Measurements from ENCODE around the gene CASP2.
"Not testable (repeated sequence)": the region's sequence is repeated elsewhere in the genome, so short reads cannot be mapped to it uniquely, and the experiment has no call there.

The CASP2 gene

DNA sequence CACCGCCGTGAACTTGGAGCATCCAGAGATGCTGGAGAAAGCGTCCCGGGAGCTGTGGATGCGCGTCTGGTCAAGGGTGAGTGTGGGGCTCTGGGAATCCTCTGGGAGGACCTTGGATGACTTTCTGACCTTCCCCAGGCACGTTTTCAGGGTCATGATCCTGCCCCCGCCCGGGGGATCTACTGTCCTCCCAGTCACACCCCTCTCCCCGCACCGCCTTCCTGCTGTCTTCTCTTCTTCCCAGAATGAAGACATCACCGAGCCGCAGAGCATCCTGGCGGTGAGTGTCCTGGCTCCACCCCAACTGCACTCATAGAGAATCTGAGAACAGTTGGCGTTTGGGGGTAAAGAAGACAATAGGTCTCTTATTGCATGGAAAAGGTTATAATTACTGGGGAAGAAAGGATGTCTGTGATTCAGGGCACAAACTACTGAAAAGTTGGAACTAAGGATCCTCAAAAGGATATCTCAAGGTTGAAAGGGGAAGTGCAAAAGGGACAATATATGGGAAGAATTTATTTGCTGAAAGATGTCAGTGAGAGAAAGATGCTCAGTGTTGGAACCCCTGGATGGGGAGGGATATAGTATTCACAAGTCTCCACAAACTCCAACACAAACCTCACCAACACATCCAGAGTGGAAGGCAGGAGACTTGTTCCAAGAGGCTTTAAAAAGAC, 23.0 kb upstream of the CASP2 start:
- DNase-seq = no peak

DNA sequence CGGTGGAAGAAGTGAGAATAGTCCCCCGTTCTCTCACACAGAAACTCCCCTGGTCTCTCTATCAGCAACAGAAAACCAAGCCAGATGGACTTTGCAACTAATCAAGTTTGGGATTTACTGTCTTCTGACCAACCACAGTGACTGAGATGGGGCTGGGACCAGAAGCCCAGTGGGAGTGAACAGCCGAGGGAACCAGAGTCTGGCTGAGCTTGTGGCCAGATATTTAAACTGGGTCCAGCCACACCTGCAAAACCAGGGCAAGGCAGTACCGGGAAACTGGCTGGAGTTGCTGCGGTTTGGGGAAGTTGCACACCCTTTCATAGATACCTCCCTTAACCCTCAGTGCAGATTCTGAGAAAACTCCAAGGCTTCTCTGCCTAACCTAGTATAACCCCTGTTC, 18.9 kb upstream of the CASP2 start:
- no peak for DNase-seq

DNA sequence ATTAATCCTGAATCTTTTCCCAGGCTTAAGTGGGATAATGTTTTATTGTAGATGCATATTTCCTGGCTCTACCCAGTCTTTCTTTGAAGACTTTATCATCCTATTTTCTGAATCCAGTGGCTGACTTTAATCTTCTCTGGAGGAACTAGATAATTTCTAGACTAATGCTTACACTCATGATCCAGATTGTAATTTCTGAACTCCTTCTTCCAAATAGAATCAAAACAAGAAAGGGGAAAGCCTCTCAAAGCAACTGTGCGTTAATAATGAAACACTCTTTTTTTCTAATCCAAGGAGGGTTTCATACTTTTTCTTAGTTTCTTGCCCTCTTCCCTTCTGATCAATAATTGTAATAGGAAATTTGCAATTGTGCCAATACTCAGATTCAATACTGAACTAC, 16.9 kb upstream of the CASP2 start:
- DNase-seq = no peak

DNA sequence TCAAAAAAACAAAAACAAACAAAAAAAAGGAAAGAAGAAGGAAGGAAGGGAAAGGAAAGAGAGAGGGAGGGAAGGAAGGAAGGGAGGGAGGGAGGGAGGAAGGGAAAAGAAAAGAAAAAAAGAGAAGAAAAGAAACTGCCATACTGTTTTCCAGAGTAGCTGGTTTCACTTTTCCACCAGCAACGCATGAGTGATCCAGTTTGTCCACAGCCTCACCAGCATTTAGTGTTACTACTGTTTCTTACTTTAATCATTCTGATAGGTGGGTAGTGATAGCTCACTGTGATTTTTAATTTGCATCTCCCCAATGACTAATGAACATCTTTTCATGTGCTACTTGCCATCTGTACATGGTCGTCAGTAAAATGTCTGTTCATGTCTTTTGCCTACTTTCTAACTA, 15.3 kb upstream of the CASP2 start:
- no peak for DNase-seq

DNA sequence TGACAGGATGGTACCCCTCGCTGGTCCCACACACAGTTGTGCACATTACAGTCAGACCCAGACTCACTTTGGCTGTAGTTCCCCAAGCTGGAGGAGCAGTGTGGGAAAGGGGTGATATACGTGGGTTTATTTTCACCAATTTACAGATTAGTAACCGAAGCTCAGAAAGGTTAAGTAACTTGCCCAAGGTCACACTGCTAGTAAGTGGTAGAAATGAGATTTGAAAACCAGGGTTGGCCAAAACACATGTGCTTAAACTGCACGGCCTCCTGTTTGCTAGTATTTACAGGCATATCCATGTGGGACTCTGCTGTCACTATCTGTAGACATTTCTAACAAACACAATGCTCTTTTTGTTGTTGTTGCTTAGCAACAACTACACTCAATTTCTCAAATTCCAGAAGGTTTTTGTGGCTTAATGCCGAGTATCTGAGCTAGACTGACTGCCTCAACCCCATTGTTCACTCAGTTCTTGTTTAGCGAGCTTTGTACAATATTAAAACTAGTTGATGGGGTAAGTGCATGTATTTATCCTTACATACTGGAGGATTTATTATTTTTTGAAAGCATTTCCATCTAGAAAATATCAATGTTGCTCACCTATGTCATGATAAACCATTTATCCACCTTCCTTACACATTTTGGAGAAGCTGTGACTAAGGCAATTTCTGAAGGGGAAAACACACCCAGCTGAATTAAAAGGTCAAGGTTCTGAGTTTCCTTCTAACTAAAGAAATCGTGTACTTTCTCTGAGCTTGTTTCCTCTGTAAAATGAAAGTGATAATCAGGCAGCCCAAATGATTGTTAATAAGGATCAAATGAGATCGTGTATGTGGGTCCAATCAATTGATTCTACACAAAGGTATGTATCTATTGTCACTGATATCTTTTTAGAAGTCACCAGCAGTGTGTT, 8.7 kb upstream of the CASP2 start:
- DNase-seq = no peak

DNA sequence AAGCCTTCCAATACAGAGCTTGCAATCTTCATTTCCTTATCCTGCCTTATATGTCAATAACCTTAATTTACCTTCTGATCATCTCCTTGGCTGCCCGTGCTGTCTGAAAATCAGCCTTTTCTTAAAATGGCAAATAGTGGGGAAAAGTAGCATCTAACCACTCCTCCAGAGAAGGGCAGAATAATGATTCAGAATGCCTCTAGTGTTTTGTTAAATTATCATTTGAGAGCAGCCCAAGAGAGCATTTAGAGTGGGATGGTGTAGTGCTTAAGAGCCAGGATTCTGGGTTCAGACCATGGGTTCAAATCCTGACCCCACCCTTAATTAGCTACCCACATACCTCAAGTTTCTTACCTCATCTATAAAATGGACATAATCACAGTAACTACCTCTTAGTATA, 8.0 kb upstream of the CASP2 start:
- no peak for DNase-seq

DNA sequence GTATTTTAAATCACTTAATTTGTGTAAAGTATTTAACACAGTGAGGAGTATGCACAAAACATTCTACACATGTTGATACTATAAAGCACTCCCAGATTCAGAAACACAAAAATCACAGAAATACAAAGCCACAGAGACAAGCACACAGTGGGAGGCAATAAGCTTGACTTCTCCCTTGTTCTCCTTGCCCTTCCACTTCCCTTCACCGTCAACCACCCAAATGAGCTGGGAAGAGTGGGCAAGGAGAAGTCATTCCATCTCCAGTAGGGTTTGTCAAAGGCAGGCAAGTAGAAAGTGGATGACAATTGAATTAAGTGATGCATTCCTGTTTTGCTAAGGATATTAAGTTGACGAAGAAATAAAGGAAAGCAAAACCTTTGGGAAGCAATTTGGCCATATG, 7.6 kb upstream of the CASP2 start:
- DNase-seq = no peak

DNA sequence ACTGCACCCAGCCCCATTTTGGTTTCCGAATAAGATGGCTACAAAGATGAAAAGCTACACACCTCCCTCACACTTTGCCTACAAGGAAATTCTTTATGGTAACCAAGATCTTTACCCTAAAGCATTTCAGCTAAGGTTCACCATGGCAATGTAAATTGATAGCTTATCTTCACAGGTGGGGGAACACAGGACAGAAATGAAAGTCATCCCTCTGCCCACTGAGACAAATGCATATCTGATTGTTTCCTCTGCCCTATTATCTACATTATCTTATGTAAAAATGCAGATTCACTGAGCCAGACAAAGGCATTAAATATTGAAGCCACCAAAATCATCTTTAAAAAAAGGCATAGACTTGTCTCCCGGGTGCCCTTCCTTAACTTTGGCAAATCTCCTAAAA, 6.6 kb upstream of the CASP2 start:
- no peak for DNase-seq

DNA sequence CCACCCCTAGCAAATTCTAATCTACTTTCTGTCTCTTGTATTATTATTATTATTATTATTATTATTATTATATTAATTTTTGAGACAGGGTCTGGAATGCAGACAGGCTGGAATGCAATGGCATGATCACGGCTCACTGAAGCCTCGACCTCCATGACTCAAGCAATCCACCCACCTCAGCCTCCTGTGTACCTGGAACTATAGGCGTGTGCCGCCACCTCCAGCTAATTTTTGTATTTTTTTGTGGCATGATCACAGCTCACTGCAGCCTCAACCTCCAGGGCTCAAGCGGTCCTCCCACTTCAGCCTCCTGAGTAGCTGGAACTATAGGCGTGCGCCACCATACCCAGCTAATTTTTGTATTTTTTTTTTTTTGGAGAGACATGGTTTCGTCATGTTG, 6.0 kb upstream of the CASP2 start:
- no peak for DNase-seq

DNA sequence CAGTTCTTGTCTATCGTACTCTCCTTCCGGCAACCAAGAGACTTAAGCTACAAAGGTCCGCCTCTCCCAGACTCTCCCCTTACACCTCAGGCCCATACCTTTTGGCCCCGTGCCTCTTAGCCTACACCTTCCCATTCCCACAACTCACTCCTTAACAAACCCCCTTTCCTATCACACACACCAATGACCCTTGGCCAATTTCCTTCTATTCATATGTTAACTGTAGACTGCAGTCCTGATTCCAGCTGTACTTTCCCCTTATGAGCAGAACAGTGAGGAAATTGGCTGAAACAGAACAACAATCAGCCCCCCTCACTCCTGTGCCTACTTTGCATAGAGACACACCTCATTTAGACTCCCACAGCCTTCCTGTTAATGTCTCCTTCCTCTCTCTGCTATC, 4.8 kb upstream of the CASP2 start:
- DNase-seq = no peak

DNA sequence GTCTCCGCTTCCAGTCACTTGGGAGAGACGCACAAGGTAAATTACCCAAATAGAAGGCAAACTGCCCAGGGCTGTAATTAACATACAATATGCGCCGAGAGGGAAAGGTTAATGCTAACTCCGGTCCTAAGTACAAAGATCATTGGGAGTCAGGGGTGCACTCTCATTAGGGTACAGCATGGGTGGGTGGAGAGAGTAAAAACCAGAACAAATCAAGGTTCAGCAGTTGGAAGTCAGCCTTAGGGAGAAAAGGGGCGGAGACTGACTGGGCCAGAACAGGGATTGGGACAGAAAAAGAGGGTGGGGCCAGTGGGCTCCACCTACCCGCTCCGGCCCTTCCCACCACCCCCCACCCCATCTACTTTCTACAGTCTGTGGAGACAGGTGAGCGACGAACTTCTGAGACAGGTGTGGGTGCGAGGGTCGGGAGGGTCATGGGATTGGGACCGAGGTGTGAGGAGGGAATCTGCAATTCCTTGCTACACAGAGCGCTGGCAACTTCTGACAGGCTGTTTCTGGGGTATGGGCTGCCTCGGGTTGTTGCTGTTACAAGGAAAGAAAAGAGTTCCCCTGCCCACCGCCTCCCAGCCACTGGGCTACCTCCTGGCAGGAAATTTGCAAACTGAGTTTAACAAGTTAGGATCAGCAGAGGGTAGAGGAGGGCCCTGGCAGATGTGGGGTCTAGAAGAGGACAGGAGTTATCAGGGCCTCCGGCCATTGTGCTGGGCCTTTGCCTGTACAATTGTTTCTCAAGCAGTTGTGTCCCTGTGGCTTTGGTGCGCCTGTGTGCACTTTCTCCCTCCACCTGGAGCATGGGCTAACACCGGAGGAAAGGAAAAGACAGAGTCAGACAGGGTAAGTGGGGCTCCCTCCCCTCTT, 3.3 kb upstream of the CASP2 start, which contains the start of gene TMEM139:
Gene TMEM139 (plus strand): TSS at position 368 of the 879 bp plus-strand sequence. CDS start 1,000 bp downstream, outside the sequence.
- DNase-seq = no peak

DNA sequence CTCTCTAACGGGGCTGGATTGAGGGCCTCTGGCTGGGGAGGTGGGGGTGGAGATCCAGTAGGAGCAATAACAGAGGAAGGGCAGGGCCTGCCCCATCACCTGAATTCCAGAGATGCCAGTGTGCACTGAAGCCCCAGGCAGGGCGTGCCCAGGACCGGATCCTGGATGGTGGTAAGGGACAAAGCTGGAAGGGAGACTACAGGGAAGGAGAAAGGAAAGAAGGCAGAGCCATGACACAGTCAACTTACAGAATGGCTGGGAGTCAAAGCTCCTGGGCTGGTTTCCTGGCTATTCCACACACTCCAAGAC, 2.7 kb upstream of the CASP2 start:
- DNase-seq = no peak

DNA sequence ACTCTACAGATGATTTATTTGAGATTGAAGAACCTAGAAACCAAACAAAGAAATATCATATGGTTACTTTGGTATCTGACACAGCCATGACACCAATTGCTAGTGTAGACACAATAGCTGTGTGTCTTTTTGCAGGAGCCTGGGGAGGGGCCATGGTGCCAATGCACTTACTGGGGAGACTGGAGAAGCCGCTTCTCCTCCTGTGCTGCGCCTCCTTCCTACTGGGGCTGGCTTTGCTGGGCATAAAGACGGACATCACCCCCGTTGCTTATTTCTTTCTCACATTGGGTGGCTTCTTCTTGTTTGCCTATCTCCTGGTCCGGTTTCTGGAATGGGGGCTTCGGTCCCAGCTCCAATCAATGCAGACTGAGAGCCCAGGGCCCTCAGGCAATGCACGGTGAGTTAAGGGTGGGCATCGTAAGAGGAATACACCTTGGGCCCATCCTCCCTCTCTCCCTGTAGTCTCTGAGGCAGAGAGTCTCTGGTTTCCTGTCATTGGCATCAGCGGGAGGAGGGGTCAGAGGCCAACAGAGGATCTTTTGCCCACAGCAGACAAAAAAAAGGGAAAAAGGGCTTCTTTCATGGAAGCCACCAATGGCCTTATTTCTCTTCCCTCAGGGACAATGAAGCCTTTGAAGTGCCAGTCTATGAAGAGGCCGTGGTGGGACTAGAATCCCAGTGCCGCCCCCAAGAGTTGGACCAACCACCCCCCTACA, 2.2 kb upstream of the CASP2 start:
- DNase-seq = no peak

DNA sequence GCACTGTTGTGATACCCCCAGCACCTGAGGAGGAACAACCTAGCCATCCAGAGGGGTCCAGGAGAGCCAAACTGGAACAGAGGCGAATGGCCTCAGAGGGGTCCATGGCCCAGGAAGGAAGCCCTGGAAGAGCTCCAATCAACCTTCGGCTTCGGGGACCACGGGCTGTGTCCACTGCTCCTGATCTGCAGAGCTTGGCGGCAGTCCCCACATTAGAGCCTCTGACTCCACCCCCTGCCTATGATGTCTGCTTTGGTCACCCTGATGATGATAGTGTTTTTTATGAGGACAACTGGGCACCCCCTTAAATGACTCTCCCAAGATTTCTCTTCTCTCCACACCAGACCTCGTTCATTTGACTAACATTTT, 1.6 kb upstream of the CASP2 start:
- no peak for DNase-seq

DNA sequence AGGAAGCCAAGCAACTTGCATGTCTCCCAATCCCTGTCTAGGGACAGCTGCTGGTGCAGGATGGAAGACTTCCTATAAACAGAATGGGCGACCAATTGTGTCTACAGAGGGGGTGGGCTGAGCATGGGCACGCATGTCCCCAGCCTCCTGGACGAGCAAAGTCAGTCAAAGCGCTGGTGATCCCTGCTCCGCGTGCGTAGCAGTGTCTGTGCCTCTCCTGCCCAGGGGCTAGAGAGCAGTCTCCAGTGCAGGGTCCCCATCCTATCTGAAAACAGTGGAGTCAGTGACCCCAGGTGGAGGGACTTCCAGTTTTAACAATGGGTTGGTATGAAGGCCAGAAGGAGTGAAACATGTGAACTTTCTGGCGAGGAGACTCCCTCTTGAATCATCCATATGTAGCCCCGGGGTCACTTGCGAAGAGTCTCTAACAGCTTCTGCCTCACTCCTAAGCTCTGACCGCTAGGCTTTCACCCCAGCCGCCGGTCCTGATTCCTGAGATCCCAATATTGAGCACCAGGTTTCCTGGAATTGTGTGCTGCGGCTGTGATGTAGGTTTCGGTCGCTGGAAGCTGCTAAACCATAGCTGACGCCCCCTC, 714 bp upstream of the CASP2 start:
- no peak for DNase-seq

DNA sequence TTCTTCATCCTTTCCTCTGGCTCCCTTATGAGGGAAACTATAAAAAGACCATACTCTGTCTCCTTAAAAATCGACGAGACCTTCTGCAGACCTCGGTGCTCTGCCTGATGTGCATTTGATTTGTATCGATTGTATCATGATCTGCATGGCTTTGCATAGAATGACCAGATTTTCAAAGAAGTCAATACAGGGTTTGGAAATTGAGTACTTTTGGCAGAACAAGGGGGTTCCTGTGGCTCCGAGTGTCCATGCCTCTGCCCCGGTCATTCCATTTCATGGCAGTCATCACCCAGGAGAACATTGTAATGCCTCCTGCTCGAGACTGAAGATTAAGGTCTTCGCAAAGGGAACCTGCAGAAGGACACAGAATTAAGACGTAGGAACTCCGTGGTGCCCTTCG, 685 bp downstream of the CASP2 start:
- DNase-seq = no peak

DNA sequence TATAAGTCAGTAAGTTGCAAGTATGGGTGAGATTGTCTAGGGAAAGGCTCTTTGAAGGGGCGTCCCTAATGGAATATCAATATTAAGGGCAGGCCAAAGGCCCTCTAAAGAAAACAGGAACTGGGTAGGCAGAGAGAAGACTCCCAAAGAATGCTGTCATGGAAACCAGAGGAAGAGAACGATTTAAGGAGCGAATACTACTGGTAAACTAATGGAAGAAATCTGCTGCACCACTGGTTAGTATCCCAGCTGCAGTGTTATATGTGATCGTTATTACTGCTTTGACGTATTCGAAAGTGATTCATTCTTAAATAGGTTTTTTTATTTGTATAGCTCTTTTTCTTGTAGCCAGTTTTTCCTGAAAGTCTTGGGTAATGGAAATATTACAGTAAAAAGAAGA, 1.3 kb downstream of the CASP2 start:
- DNase-seq = no peak

DNA sequence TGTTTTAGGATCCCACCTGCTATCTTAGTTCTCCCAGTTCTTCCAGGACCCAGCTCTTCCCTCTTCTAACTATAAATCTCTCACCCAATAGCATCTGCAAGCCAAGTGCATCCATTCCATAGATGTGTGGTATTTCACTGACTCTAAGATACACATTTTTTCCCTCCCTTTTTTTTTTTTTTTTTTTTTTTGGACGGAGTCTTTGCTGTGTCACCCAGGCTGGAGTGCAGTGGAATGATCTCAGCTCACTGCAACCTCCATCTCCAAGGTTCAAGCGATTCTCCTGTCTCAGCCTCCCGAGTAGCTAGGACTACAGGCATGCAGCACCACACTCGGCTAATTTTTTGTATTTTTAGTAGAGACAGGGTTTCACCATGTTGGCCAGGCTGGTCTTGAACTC, 1.7 kb downstream of the CASP2 start:
- not testable (repeated sequence) for DNase-seq

DNA sequence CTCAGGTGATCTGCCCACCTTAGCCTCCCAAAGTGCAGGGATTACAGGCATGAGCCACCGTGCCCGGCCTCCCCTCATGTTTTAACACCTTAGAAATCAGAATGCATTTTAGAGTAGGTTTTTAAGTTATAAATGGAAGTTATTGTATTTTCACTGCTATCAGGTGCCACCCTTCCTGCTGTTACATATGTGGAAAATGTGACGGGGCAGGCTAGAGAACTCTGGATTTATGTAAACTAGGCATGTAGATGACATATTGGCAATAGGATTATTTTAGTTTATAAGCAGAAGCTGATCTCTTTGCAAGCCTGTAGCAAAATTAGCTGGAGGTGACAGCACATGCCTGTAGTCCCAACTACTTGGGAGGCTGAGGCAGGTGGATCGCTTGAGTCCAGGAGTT, 2.1 kb downstream of the CASP2 start:
- no peak for DNase-seq

DNA sequence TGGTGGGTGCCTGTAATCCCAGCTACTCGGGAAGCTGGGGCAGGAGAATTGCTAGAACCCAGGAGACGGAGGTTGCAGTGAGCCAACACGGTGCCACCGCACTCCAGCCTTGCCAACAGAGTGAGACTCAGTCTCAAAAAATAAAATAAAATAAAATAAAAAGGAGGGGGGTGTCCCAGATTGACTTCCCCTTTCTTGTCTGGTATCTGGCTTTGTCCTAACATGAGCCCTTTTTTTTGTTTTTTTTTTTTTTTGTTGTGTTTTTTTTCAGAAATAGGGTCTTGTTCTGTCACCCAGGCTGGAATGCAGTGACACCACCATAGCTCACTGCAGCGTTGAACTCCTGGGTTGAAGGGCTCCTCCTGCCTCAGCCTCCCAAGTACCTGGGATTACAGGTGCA, 4.7 kb downstream of the CASP2 start:
- no peak for DNase-seq

DNA sequence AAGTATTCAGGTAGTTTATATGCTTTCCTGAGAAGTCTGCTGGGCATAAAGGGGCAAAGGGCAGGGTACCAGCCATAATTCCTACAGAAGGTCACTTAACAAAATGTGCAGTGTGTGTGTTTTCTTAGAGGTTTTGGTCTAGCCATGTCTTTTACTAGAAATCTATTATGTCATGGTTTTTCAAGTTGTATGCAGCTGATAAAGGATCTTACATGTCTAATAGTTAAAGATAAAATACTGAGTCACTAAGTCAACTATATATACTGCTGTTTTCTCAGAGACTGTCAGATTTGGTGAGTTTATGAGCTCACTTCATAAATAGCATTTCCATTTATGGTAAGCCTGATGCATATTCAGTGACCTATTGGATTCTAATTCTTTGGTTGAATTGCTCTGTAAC, 7.7 kb downstream of the CASP2 start:
- no peak for DNase-seq

DNA sequence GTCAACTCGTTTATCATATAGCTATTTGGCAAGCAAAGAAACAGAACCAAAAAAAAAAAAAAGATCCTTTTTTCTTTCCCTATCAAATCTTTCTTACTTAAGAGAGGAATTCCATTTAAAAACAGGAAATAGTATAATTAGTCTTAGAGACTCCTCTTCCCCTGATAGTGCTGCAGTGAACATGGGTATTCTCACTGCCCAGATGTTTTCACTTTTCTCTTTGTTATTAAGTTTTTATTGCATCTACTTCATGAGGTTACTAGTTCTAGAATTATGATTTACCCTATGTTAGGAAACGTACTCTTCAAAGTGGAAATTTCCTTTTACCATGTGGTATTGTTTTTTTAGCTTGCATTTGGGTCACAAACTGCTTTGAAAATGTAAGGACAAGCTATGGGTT, 8.5 kb downstream of the CASP2 start:
- no peak for DNase-seq

DNA sequence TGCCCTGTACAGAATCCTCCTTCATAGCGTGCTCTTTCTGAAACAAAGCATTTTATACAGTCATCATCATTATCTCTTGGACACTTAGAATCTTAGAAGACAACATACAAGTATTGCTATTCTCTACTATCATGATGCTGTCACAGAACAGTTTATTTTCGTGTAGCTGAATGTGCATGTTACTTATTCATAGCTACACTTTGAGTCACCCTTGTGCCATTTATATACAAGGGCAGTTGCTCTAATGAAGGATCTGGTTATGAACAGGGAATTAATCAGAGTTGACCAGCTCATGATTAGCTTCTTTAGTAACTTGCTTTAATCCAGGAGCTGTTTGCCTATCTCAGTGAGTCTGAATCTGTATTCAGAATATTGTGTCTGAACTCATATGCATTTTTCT, 11.2 kb downstream of the CASP2 start:
- no peak for DNase-seq
